OCI-LY3 (cell line): Measurements from ENCODE around the gene PAX1.

Experiments
- H2AFZ ChIP-seq: fragments of 200-600, 300-600 bp; shearing (Covaris generic); 2 replicates; pipeline ENCODE4 v1.6.0; 2014; ENCODE audit warnings: antibody characterized with exemption, low read depth, low read length
- H3K27ac ChIP-seq: fragments of 200-600, 300-600 bp; sonication (generic); 2 replicates; pipeline ENCODE4 v1.5.1; 2014; ENCODE audit warnings: mild to moderate bottlenecking, low read length, moderate library complexity, mixed read lengths
- H3K27me3 ChIP-seq: fragments of 200-600, 300-600 bp; sonication (generic); 2 replicates; pipeline ENCODE4 v1.6.1; 2014; ENCODE audit warnings: low read depth, low read length, mixed read lengths
- H3K36me3 ChIP-seq: fragments of 200-600, 300-600 bp; sonication (generic); replicated peaks from 2 replicates; pipeline ENCODE3; 2014; ENCODE audit warnings: low read depth, low read length, mixed read lengths
- H3K4me1 ChIP-seq: fragments of 300-600, 200-600 bp; sonication (generic); 2 replicates; pipeline ENCODE4 v1.6.1; 2014; ENCODE audit warnings: low read length, mixed read lengths
- H3K4me2 ChIP-seq: fragments of 200-600, 300-600 bp; sonication (generic); 2 replicates; pipeline ENCODE4 v1.6.1; 2014; ENCODE audit warnings: low read length, mixed read lengths
- H3K4me3 ChIP-seq: fragments of 300-600, 200-600 bp; sonication (generic); 2 replicates; pipeline ENCODE4 v1.5.1; 2014; ENCODE audit warnings: antibody characterized with exemption, mild to moderate bottlenecking, low read length, moderate library complexity
- H3K79me2 ChIP-seq: fragments of 300-600, 200-600 bp; shearing (Covaris generic); 2 replicates; pipeline ENCODE4 v1.6.1; 2014; ENCODE audit warnings: mild to moderate bottlenecking, low read length, mixed read lengths
- H3K9ac ChIP-seq: fragments of 300-600, 200-600 bp; shearing (Covaris generic); 2 replicates; pipeline ENCODE4 v1.6.0; 2014; ENCODE audit warnings: mild to moderate bottlenecking, low read length, moderate library complexity
- H3K9me3 ChIP-seq: fragments of 200-600, 300-600 bp; shearing (Covaris generic); 2 replicates; pipeline ENCODE4 v1.6.1; 2014; ENCODE audit warnings: low read length, mixed read lengths; ENCODE audit not compliant: insufficient read depth
- H4K20me1 ChIP-seq: fragments of 200-600, 300-600 bp; sonication (generic); 2 replicates; pipeline ENCODE4 v1.6.1; 2016; ENCODE audit warnings: low read length, mixed read lengths; ENCODE audit not compliant: insufficient read depth
- CTCF ChIP-seq: fragments of 200-600, 300-600 bp; sonication (generic); IDR thresholded peaks from 2 replicates; pipeline ENCODE4 v1.5.1; 2014; ENCODE audit warnings: antibody characterized with exemption, low read length, low read depth
- EZH2phosphoT487 ChIP-seq: fragments of 200-600 bp; shearing (Covaris generic); IDR thresholded peaks from 2 replicates; pipeline ENCODE4 v1.6.1; 2018; ENCODE audit warnings: antibody characterized with exemption, mixed run types, low read depth

Gene PAX1

GRCh38 chr20:21665687-21666446 is 39.6 kb upstream of the PAX1 start:
- H3K36me3 ChIP-seq = no peaks in the 10 kb centered on the region
- H3K4me1 ChIP-seq = no peaks in the 10 kb centered on the region
- H3K27me3 ChIP-seq = peaks cover 10% of the 10 kb centered on the region; the same call in 1 of the 2 replicates
- no peaks in the 10 kb centered on the region for H3K9me3 ChIP-seq
- H3K9ac ChIP-seq = no peak overlapping the region
- H3K4me2 ChIP-seq = no peak overlapping the region
- no peak overlapping the region for H3K4me3 ChIP-seq
- no peaks in the 10 kb centered on the region for H4K20me1 ChIP-seq
- no peak overlapping the region for H3K27ac ChIP-seq
- no peaks in the 10 kb centered on the region for H3K79me2 ChIP-seq
- TF ChIP-seq EZH2phosphoT487 (no peak), CTCF (no peak)
- H2AFZ ChIP-seq = no peak overlapping the region

GRCh38 chr20:21670126-21670525 is 35.3 kb upstream of the PAX1 start:
- Histone ChIP-seq H3K27ac (no peak overlapping the region), H3K9ac (no peak overlapping the region), H3K27me3 (peaks cover 12% of the 10 kb centered on the region; the same call in 1 of the 2 replicates), H2AFZ (no peak overlapping the region), H3K4me3 (no peak overlapping the region), H4K20me1 (no peaks in the 10 kb centered on the region), H3K9me3 (no peaks in the 10 kb centered on the region), H3K4me1 (no peaks in the 10 kb centered on the region), H3K36me3 (no peaks in the 10 kb centered on the region), H3K79me2 (no peaks in the 10 kb centered on the region), H3K4me2 (no peak overlapping the region)
- TF ChIP-seq EZH2phosphoT487 (no peak), CTCF (no peak)

- TF ChIP-seq EZH2phosphoT487 (no peak), CTCF (no peak)
- H3K4me1 ChIP-seq = no peaks in the 10 kb centered on the region
- no peak overlapping the region for H3K9ac ChIP-seq
- no peaks in the 10 kb centered on the region for H3K79me2 ChIP-seq
- no peaks in the 10 kb centered on the region for H3K9me3 ChIP-seq
- H3K27me3 ChIP-seq = peaks cover 5% of the 10 kb centered on the region; the same call in 1 of the 2 replicates
- H3K4me3 ChIP-seq = no peak overlapping the region
- H3K27ac ChIP-seq = no peak overlapping the region
- no peaks in the 10 kb centered on the region for H3K36me3 ChIP-seq
- no peak overlapping the region for H2AFZ ChIP-seq
- H4K20me1 ChIP-seq = no peaks in the 10 kb centered on the region
- H3K4me2 ChIP-seq = no peak overlapping the region
Observed at GRCh38 chr20:21670981-21671380, 34.5 kb upstream of the PAX1 start.

- peaks cover 24% of the 10 kb centered on the region for H3K27me3 ChIP-seq
- no peaks in the 10 kb centered on the region for H3K9me3 ChIP-seq
- no peak overlapping the region for H3K4me2 ChIP-seq
- no peak for TF ChIP-seq CTCF
- no peak for TF ChIP-seq EZH2phosphoT487
- no peak overlapping the region for H3K4me3 ChIP-seq
- H3K27ac ChIP-seq = no peak overlapping the region
- H2AFZ ChIP-seq = no peak overlapping the region
- H3K79me2 ChIP-seq = no peaks in the 10 kb centered on the region
- H3K4me1 ChIP-seq = no peaks in the 10 kb centered on the region
- no peak overlapping the region for H3K9ac ChIP-seq
- no peaks in the 10 kb centered on the region for H4K20me1 ChIP-seq
- no peaks in the 10 kb centered on the region for H3K36me3 ChIP-seq
Observed at GRCh38 chr20:21677261-21677660, 28.2 kb upstream of the PAX1 start.
